HG03108 (cell line): ENCODE data around the gene YIPF5.

Source experiments
- ATAC-seq: cut with Tn5 transposase; IDR thresholded peaks from one replicate; pipeline ENCODE4 v1.9.1; 2021; ENCODE audit warnings: moderate library complexity; ENCODE audit not compliant: unreplicated experiment

The YIPF5 gene

DNA sequence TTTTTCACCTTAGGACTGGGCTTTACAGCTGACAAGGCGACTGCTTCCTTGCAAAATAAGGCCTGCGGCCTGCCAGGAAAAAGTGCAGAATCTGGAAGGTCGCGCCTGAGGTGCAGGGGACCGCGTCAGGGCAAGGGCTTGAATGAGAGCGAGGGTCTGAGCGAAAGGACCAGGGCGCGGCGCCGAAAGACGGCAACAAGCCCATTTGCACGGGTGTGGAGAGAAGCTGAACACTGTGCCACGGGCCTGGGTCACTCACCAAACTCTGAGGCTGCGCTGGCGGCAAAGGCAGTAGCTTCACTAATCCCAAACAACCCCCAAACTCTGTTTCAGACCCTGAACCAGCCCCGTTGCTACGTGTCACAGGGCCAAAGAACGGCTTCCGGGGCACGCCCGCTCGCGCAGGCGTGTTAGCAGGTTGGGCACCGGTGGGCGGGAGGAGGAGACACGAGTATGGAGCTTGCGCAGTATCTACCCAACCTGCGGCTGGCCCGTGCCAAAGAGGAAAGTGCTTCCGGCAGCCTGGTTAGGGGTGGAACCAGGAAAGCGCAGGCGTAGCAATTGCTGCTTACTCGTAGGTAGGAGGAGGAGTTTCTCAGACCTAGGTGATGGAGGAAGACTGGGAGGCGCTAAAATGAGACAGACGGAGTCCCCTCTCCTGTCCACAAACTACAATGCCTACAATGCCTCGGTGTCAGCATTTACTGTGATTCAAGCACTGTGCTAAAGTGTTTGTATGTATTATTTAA, at the start of gene YIPF5, which contains the start of gene KCTD16:
YIPF5 (minus strand) TSS at position 384 of the 749 bp plus-strand sequence. CDS start 704 bp downstream, outside the sequence.
KCTD16 (plus strand) TSS at position 598 of the 749 bp plus-strand sequence.
- ATAC-seq, result peak; percentile 99

DNA sequence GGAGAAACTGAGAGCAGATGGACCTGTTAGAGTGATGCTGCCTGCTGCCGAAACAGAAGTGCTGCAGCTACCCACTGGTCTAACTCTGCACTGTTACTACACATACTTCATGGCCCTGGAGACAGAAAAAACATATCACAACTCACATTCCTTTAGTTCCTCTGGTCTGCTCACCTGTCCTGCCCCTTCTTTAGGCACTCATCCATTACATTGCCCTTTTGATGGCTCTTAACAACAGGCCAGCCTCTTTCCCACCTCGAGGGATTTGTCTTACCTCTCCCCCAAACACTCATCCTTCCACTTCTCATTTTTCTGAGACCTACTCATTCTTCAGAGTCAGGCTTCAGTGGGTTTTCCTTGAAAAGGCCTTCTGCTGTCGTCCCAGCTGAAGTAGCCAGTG, 49.4 kb upstream of the YIPF5 start:
- no peak for ATAC-seq

DNA sequence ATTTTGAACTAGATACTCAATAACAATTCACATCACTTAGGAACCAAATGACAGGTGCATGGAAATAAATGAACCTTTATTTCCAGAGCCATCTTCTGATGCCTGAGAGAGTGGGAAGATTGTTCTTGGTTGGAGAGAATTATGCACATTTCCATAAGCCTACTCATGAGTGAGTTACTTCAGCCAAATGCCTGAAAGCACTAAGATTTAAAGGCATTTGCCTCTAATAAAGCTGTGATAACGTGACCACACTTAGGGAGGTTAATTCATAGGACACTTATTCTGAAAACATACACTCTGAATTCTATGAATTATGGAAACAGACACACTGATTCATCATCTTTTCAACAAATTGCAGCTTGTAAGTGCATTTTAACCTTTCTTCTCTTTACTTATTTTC, 40.2 kb upstream of the YIPF5 start:
- no peak for ATAC-seq

DNA sequence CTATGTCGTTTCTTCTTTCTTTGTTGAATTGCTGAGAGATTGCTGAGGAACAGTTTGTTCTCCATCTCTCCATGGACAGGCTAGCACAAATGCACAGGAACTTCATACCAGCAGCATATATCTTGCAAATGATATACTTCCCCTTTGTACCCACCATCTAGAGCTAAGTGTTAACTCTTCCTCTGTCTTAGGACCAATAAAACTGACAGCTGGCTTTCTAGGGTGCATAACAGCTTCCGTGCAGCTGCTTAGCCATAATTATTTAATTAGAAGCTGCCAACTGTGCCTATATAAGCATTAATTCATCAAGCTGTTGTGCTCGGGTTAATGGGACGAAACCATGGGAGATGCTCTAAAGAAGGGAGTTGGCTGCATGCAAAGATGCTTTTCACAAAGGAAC, 38.9 kb upstream of the YIPF5 start:
- ATAC-seq, result no peak

DNA sequence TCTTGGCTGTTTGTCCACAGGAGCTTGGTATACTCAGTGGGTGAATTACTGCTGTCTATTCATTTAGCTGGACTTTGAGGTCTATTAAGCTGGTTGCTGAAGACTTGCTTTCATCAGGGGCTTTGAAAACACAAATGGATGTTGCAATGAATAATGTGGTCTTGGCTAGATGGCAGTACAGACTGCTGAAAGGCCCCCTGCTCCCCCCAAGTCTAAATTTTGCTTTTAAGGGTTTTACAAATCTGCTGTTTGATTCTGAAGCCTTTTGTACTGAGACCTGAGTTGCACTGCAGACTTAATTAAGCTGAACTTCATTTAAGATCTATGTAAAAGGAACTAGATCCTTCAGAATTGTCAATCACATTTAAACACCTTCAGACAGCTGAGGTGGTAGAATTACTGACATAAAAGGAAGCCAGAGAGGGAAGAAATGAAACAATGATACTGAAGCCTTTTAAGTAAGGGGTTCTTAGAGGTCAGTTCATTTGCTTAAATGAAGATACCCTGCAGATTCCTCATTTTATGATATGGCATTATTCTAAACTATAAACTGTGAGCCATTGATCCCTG, 37.5 kb upstream of the YIPF5 start:
- no peak for ATAC-seq

DNA sequence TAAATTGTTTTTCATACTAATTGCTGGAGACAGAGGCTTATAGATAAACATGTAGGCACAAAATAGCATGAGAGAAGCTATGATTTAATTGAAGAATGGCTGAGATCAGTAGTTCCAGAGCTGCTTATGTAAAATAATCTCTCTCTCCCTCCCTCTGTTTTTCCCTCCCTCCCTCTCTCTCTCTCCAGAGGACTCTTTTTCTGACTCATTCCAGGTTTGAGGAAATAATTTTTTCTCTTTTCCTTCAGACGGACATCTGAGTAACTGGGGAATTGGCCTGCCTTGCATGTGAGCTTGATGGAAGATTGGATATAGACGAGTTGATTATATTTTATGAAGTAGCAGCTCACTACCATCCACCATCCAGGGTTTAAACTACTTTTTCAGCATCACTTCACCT, 35.7 kb upstream of the YIPF5 start:
- no peak for ATAC-seq

DNA sequence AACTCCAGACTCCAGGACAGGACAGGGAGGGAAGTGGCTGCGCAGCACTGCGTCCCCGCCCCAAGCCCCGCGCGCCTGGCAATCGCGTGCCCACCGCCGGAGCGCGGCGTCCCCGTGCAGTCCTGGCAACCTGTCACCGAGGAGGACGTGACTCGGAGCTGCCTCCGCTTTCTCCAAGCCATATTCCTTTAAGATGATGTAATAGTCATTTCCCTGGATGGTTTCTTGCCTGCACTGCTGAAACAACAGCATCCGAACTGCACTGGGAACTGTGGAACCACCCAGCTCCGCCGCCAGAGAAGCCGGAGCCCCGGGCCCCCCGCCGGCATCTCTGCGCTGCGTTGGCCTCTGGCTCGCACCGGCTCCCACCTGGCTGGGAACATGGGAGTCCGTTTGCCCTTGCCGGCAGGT, 34.7 kb upstream of the YIPF5 start:
- no peak for ATAC-seq

DNA sequence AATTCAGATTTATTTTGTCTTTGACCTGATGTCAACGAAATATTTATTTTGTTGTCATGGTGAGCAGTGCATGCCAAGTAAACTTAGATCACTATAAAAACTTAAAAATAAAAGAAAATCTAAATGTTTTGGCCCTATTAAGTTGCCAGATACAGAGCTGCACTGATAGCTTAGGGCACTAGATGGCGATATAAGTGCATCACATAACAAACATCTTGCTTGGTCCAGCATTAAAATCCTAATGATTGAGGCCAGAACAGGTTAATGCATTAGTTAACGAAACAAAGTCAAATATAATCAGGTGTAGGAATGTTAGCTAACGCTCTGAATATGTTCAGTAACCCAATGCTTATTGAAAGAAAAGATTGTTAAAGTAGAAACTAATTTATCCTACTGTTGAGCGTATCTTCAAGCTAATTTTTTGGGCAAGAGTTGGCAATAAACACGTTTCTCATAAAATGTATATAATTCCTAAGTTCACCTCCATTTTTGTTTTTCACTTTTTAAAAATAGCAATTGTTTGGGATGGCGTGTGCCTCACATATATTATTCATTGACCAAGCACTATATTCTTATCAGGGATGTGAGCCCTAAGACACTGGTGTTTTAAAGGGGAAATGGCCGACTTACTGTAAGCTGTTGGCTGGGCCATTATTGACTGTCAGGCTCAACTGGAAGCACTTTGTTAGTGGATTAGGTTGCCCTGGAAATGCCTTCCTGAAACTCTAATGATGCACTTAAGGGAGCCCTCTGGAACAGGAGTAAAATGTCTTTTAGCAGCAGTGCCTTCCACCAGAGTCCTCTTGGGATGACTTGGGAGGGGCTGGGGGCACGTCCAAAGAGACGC, 33.5 kb upstream of the YIPF5 start:
- peak; percentile 70 for ATAC-seq

DNA sequence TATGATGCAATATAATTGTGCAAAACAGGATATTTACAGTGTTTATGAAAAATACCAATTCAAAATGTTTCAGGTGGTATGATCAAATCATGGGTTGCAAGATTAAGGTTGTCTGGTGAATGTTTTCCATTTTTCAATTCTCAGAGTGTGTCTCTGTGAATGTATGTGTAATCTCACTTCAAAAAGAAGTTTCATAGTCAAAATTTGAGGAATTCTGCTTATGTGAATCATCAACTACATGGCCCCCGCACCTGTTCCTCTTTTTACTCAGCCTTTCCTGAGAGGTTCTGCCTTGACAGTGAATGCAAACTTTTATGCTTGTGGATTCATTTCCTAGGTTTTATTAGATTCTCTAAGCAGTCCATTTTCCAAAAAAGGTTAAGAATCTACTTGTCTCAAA, 32.3 kb upstream of the YIPF5 start:
- ATAC-seq, result no peak

DNA sequence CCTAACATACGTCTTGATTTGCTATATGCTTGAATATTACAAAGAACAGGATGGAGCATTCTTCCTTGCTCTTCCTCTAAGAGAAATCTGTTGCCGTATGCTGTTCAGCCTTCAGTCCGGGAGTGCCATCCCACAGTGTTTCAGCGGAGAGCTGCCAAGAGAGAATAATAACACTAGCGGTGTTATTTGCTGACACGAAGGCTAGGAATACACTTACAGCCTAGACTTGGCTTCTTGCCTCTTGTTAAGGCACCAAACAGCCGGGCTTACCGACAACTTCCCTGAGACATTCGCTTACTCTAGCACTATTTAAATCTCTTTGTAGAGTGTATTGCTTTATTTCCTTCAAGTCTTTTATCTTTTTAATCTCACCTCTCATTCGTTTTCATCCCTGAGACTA, 31.6 kb upstream of the YIPF5 start:
- ATAC-seq, result no peak

DNA sequence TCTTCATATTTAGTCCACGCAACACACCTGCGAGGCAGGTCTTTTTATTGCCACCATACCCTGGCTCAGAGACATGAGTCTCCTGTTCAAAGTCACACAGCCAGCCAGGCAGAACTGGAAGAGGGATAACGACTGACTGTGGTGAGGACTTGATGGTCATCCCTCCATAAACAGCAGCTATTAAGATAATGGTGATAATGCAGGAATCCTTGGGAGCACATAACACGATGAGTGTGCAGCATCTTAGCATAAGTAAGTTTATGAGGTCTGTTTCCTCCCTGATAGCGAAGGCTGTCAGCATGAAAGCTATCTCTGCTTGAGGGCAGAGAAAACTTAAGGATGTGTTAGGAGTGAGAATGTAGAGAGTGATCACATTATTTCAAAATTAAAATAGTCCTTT, 31.1 kb upstream of the YIPF5 start:
- ATAC-seq, result no peak

DNA sequence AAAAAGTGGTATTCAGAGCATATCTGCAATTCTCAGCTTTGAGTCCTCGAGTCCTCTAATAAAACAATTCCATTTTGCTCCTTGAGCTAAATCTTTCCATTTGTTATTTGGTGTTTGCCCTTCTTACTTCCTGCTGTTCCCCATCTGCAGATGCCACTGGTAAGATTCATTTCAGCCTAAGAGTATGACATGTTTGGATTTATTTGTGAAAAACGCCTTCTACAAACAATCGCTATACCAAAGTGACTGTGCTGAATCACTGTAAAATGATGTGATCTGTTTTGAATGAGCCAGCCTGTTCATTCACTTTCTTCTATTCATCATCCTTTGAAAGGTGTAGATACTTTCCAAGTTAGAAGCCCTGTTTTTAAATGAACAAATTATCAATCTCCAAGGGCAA, 27.9 kb upstream of the YIPF5 start:
- no peak for ATAC-seq

DNA sequence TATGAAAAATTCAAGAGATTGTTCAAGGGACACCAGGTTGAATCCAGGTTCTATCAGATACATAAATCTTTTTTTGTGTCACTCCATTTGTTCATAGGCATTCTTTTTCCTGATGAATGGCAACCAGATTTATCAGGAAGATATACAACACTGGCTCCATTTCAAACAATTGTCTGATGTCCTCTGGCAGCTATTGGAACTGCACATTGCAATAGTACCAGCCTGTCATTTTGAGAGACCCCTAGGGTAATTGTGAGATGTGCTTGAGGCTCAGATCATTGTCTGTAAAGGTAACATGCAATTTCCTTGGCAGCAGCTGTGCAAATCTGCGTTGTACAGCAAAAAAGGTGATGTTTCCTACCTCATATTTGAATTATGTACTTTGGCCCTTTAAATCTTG, 26.2 kb upstream of the YIPF5 start:
- no peak for ATAC-seq

DNA sequence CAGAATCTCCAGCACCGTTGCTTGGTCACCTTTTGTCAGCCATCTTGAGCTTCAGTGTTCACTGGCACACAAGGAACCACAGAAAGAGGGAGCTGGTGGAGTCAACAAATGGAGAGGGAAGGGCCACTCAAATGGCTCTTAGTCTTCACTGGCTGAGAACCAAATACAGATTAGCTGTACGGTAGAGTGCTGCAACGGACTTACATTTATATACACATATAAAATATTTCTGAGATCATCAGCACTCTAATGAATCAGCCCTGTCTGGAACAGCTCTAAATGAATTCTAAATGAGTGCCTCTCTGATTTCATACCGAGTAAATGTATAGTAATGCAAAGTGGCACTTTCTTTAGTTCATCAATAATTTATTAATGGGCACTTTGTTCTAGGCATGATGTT, 25.0 kb upstream of the YIPF5 start:
- ATAC-seq, result no peak

DNA sequence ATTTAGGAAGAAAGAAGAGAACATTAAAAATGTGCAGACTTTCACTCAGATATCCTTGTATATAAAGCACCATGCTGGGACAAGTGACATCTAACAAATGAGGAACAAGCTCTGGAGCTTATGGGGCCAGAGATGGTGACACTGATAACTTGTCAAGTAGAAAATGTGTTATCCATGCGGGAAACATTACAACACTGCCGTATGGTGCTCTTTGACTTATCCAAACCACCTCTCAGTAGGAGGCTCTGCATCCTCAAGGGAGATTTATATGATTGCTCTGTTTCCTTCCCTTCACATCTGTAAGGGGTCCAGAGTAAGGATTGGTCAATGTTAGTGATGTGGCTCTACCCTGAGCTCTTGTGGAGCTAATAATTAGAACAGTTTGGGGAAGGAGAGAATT, 23.7 kb upstream of the YIPF5 start:
- no peak for ATAC-seq

DNA sequence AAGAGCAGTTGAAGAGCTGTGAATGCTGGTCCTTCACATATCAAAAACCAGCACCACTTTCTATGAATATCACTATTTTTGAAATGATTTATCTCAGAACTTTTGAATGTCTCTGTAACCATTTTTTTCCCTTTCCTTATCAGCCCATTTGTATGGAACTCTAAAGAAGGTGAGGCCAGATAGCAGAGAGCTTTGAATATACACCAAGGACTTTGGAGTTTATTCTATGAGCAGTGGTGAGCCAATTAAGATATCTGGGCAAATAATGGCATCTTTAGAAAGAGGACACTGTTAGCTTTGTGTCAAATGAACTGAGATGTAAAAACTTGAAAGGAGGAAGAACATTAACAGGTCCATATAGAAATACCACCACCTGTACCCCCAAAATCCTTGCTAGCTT, 22.2 kb upstream of the YIPF5 start:
- ATAC-seq, result no peak

DNA sequence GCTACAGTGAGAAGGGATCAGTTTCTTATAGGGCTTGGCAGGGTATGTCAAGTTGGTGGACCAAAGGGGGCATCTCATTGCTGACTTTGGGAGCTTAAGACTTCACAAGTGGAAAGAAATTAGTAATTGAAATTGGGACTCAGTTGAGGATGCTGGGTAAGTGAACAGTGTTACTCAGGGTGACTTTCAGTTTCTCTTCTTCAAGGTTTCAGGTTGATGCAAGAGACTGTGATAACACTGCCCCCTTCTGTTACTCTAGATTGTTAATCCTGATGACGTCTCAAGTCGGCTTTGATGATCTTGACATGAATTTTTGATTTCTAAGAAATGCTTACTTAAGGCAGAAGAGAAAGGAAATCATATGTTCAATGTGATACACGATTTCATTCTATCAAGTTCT, 21.5 kb upstream of the YIPF5 start:
- peak; percentile 73 for ATAC-seq

DNA sequence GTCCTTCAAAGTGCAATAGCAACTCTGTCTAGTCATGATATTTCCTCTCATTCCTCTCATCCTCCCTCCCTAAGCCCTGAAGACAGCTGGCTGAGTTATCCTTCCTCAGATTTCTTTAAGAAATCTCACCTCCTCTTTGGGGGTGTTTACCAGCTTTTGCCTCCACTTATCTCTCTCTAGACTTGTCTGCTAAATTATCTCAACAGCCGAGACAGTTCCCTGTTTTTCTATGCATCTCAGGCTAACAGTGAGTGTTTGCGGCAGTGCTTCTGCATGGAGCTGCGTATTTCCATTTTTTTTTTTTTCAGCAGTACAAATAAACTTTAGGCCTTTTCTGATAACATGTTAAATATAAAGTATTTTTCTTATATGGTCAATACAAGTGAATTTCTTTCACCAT, 21.1 kb upstream of the YIPF5 start:
- no peak for ATAC-seq

DNA sequence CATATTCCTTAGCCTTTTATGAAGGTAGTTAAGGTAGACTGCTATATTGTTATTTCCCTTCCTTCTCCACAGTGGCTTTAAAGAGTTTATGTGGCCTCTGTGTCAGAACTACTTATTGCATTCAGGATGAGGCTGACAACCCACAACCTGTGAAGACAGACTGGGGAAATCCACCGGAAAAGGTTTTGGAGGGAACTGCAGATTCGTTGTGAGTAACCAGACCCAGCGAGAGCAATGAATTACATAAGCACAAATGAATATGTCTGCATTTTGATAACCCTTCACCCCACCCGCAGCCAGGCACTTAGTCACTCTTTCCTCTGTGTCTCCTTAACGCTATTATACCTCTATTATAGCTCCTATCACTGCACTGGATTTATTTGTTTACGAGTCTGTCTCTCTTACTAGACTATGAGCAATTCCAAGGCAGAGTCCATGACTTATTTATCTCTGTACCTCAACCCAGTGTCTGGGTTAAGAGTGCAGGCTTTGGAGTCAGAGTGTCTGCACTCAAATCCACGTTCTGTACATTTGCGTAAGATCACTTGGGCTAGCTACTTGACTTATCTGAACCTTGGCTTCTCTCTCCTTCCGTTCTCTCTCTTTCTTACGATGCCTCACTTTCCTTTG, 19.5 kb upstream of the YIPF5 start:
- peak; percentile 42 for ATAC-seq

DNA sequence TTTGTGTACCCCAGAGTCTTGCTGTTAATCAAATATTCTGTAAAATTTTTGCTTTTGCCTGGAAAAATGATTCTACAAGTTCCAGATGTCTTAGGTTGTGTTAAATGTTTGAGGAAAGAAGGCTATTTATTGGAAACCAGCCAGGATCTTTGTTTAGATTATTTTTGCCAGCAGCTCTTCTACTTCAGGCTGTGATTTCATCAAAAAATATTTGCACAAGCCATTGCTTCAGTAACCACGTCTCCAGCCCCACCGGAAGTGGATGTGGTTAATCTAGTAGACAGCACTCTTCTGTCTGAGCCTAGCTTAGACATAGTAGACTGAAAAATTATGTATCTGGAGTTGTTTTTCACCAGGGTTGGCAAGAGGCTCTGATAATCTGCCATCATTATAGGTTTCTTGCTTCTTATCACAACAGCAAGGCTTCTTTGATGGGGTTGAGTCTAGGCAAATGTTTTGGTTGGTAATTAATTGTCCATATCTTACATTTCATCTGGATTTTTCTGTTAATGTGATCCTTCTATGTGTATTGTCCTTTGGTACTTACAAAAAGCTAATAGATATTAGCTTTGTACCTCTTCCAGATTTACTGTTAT, 17.3 kb upstream of the YIPF5 start:
- ATAC-seq, result peak; percentile 76

DNA sequence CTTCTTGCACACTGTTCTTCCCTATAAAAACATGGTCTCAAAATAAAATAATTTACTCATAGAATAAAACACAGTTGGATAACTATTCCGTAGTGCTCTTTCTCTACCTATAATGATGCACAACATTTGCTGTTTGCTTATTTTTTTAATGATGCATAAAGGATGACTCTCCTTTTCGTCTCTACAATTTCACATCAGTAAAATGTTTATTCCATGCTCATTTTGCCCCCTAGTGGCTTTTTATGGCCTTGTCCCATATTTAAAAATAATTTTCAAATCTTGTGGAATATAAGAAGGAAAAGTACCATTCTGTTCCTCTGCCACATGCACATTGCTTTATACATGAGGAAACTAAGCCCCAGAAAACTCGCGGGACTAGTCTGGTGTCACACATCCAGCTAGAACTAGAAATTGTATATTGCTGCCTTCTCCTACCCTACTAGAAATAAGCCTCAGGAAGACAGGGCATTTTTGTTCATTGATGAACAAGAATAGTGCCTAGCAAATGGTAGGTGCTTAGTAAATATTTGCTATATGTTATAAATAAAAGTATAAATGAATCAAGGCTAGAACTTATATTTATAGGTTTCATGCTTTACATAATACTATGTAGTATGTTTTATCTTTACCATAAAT, 12.9 kb upstream of the YIPF5 start:
- ATAC-seq, result no peak
